C4-2B (cell line): ENCODE measurements around the gene PHPT1.

Source experiments
- H3K27ac ChIP-seq: fragments of 450-650 bp; 2 replicates; pipeline ENCODE4 v1.5.1; 2017
- ZFX ChIP-seq: fragments of 450-650 bp; IDR thresholded peaks from 2 replicates; pipeline ENCODE4 v1.6.1; 2017
- TF ChIP-seq, protein P1 (sequence below): fragments of 450-650 bp; conservative IDR thresholded peaks from 2 replicates; pipeline ENCODE4 v1.5.1; 2017; ENCODE audit warnings: mild to moderate bottlenecking

Gene PHPT1

GRCh38 chr9:136825295-136826187, 23.7 kb upstream of the PHPT1 start:
- no peak overlapping the region for H3K27ac ChIP-seq

GRCh38 chr9:136826188-136826541, 23.0 kb upstream of the PHPT1 start:
- no peak for TF ChIP-seq ZFX
- TF ChIP-seq, protein P1, sequence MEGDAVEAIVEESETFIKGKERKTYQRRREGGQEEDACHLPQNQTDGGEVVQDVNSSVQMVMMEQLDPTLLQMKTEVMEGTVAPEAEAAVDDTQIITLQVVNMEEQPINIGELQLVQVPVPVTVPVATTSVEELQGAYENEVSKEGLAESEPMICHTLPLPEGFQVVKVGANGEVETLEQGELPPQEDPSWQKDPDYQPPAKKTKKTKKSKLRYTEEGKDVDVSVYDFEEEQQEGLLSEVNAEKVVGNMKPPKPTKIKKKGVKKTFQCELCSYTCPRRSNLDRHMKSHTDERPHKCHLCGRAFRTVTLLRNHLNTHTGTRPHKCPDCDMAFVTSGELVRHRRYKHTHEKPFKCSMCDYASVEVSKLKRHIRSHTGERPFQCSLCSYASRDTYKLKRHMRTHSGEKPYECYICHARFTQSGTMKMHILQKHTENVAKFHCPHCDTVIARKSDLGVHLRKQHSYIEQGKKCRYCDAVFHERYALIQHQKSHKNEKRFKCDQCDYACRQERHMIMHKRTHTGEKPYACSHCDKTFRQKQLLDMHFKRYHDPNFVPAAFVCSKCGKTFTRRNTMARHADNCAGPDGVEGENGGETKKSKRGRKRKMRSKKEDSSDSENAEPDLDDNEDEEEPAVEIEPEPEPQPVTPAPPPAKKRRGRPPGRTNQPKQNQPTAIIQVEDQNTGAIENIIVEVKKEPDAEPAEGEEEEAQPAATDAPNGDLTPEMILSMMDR, result no peak

More at GRCh38 chr9:136825295-136826187, 23.7 kb upstream of the PHPT1 start:
- TF ChIP-seq ZFX, result no peak
- TF ChIP-seq, protein P1, result no peak

DNA sequence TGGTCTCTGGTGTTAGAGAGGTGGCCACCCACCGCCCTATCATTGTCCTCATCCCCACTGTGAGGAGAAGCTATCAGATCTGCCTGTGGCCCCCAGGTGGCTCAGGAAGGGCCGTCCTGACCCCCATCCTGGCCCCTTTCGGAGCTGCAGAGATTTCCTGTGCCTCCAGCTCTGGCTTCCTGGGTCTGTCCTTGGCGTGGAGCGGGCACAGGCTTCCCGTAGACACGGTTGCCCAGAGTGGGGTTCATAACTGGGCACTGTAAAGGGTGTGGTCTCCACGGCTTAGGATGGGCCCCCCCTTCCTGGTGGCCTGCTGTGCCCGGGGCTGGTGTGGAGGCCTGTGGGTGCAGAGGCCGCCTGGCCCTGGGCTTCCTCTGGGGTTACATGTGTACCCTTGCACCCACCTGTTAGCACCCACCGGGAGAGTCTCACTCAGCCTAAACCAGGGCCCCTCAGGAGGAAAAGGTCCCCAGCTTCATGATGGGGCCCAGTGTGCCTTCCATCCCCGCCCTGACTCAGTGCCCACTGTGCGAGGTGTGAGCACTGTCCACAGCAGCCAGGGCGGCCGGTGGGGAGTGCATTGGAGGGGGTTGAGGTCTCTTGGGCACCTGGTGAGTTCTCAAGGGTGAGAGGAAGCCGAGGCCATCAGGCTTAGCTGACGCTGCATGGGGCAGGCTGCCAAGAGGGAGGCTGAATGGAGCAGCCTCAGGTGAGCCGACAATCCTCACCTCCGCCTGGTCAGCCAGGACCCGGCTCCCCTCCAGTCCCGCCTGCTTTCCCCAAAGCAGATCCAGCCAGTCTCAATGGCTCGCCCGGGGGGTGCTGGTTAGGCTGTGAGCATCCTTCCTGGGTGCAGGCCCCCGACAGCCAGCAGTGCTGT, 22.3 kb upstream of the PHPT1 start:
- TF ChIP-seq ZFX, result no peak
- TF ChIP-seq, protein P1, result no peak
- no peak overlapping the region for H3K27ac ChIP-seq

More at GRCh38 chr9:136826188-136826541, 23.0 kb upstream of the PHPT1 start:
- no peak overlapping the region for H3K27ac ChIP-seq

DNA sequence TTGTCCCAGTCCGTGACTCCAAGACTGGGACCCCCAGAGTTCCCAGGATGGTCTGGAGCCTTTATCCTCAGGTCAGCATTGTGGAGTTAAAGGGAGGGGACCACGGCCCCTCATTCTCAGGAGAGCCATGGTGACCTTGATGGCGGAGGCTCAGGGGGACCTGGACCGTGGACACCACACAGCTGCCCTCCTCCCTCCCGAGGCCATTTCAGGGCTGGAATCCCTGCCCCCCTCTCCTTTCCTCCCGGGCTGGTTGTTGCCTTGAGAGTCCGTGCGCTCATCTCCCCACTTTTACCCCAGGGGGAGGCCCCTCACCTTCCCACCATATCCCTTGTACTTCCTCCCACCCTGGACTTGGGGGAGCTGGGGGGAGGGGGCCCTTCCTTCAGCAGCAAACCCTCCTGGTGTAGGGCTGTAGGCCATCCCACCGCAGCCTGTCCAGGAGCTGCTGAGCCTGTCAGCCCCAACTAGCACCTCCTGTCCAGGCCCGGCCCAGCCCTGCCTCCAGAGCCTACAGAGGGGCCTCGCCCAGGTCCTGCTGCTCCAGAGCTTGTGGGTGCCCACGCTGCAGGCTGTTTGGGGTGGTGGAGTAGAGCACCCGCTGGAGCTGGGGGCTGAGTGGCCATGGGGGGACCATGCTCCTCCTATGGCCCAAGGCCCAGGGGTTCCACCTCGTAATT, 21.3 kb upstream of the PHPT1 start:
- TF ChIP-seq, protein P1, result no peak
- TF ChIP-seq ZFX, result no peak
- H3K27ac ChIP-seq, result no peak overlapping the region

DNA sequence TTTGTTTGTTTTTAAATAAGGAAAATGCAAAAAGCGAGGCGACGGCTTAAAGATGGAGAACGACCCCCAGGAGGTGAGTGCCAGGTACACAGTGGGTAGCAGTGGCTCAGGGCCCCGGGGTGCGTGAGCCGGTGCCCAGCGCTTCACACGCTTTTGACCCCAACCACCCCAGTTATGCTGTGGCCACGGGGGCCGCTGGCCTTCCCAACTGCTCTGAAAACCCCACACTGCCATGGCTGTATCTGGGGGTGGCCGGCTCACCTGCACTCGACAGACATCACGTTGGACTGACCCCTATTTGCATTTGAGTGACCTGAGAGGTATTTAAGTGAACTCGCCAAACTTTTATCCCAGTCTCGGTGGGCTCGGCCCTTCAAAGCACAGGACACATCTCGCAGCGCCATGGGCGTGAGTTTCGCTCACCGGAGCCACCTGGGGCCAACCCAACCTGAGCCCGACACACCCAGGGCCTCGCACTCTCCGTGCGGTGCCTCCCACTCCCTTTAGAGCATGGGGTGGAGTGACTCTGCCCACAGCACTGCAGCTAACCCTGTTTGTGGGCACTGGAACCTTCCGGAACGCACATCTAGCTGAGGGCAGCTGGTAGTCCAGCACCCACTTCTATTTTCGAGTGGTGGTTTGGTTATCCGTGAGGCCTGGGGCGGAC, 20.6 kb upstream of the PHPT1 start:
- TF ChIP-seq, protein P1, result no peak
- no peak for TF ChIP-seq ZFX

DNA sequence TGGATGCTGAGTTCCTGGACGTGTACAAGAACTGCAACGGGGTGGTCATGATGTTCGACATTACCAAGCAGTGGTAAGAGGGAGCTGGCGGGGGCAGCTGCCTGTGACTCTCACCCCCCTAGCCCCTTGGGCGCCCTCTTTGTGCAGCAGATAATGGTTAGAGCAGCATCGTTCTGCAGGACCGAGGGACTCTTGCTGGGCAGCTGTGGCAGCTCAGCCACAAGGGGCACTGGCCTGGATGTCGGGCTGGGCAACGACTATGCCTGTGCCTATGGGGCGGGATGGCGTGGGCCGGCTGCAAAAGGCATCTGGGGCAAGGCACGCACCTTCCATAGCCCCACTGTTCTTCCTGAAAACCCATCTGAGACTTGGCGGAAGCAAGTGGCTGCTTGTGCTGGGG, 19.8 kb upstream of the PHPT1 start:
- no peak overlapping the region for H3K27ac ChIP-seq
- TF ChIP-seq ZFX, result no peak
- TF ChIP-seq, protein P1, result no peak

More for the DNA sequence above, 20.6 kb upstream of the PHPT1 start:
- H3K27ac ChIP-seq, result no peak overlapping the region
